Loucy (cell line): ENCODE data around the gene SMS.

Experiments
- H2AFZ ChIP-seq: fragments of 200-600 bp; sonication (generic); 2 replicates; pipeline ENCODE4 v1.6.0; 2016; ENCODE audit warnings: antibody characterized with exemption, mild to moderate bottlenecking, low read length, moderate library complexity
- H3F3A ChIP-seq: fragments of 200-600 bp; 2 replicates; pipeline ENCODE4 v1.6.0; 2016; ENCODE audit warnings: antibody characterized with exemption, low read depth, mild to moderate bottlenecking
- H3K27me3 ChIP-seq: fragments of 200-600 bp; sonication (generic); 2 replicates; pipeline ENCODE4 v1.6.1; 2014; ENCODE audit warnings: low read length, mild to moderate bottlenecking; ENCODE audit not compliant: insufficient read depth, poor library complexity, severe bottlenecking
- H3K36me3 ChIP-seq: fragments of 200-600 bp; sonication (generic); 2 replicates; pipeline ENCODE4 v1.6.1; 2016; ENCODE audit warnings: low read length; ENCODE audit not compliant: insufficient read depth
- H3K4me1 ChIP-seq: fragments of 200-600 bp; sonication (generic); 2 replicates; pipeline ENCODE4 v1.5.1; 2014; ENCODE audit warnings: low read length, mild to moderate bottlenecking; ENCODE audit not compliant: insufficient read depth, poor library complexity, severe bottlenecking
- H3K4me2 ChIP-seq: fragments of 200-600 bp; sonication (generic); 2 replicates; pipeline ENCODE4 v1.6.0; 2014; ENCODE audit warnings: antibody characterized with exemption, low read length, low read depth, mild to moderate bottlenecking; ENCODE audit not compliant: poor library complexity, severe bottlenecking
- H3K4me3 ChIP-seq: fragments of 200-600 bp; sonication (generic); 2 replicates; pipeline ENCODE4 v1.5.1; 2014; ENCODE audit warnings: low read length, mild to moderate bottlenecking, mixed read lengths; ENCODE audit not compliant: poor library complexity, severe bottlenecking
- H3K79me2 ChIP-seq: fragments of 200-600 bp; sonication (generic); 2 replicates; pipeline ENCODE4 v1.6.1; 2014; ENCODE audit warnings: low read length; ENCODE audit not compliant: insufficient read depth
- H3K9ac ChIP-seq: fragments of 200-600 bp; sonication (generic); 2 replicates; pipeline ENCODE4 v1.6.0; 2014; ENCODE audit warnings: mild to moderate bottlenecking, low read depth, low read length, moderate library complexity; ENCODE audit not compliant: poor library complexity, severe bottlenecking
- H3K9me2 ChIP-seq: fragments of 200-600 bp; sonication (generic); replicated peaks from 2 replicates; pipeline ENCODE4 v1.6.1; 2016; ENCODE audit warnings: low read depth, low read length, mixed read lengths
- H3K9me3 ChIP-seq: fragments of 200-600 bp; sonication (generic); 2 replicates; pipeline ENCODE4 v1.6.1; 2014; ENCODE audit warnings: mild to moderate bottlenecking, antibody characterized with exemption, low read length, low read depth; ENCODE audit not compliant: insufficient read depth
- H4K20me1 ChIP-seq: fragments of 200-600 bp; sonication (generic); 2 replicates; pipeline ENCODE4 v1.6.0; 2014; ENCODE audit warnings: antibody characterized with exemption, low read length, mild to moderate bottlenecking; ENCODE audit not compliant: insufficient read depth, poor library complexity, severe bottlenecking
- CTCF ChIP-seq: fragments of 200-600 bp; sonication (generic); conservative IDR thresholded peaks from 2 replicates; pipeline ENCODE4 v1.5.1; 2014; ENCODE audit warnings: mild to moderate bottlenecking, antibody characterized with exemption, low read length
- EZH2phosphoT487 ChIP-seq: fragments of 200-600 bp; IDR thresholded peaks from 2 replicates; pipeline ENCODE4 v1.6.1; 2018; ENCODE audit warnings: antibody characterized with exemption, mild to moderate bottlenecking, moderate library complexity, borderline replicate concordance

Gene SMS

GRCh38 chrX:21986596-21986995 lies 46.1 kb downstream of the SMS start:
- H3K9me3 ChIP-seq: no peaks in the 10 kb centered on the region
- TF ChIP-seq CTCF (no peak), EZH2phosphoT487 (no peak)
- no peaks in the 10 kb centered on the region for H3K4me1 ChIP-seq
- H3F3A ChIP-seq: no peaks in the 10 kb centered on the region
- no peaks in the 10 kb centered on the region for H3K27me3 ChIP-seq
- no peak overlapping the region for H3K9ac ChIP-seq
- no peak overlapping the region for H3K4me3 ChIP-seq
- no peaks in the 10 kb centered on the region for H4K20me1 ChIP-seq
- H3K9me2 ChIP-seq: no peaks in the 10 kb centered on the region
- peaks cover 32% of the 10 kb centered on the region; the same call in 1 of the 2 replicates for H3K36me3 ChIP-seq
- H3K79me2 ChIP-seq: no peaks in the 10 kb centered on the region
- no peak overlapping the region for H2AFZ ChIP-seq
- H3K4me2 ChIP-seq: no peak overlapping the region

GRCh38 chrX:21989384-21989783 lies 48.9 kb downstream of the SMS start:
- Histone ChIP-seq H3K9me3 (no peaks in the 10 kb centered on the region), H3F3A (no peaks in the 10 kb centered on the region), H2AFZ (no peak overlapping the region), H3K9ac (no peak overlapping the region), H3K27me3 (no peaks in the 10 kb centered on the region), H3K4me3 (no peak overlapping the region), H4K20me1 (no peaks in the 10 kb centered on the region), H3K4me1 (no peaks in the 10 kb centered on the region), H3K9me2 (no peaks in the 10 kb centered on the region), H3K4me2 (no peak overlapping the region), H3K79me2 (no peaks in the 10 kb centered on the region), H3K36me3 (peaks cover 35% of the 10 kb centered on the region; the same call in 1 of the 2 replicates)
- TF ChIP-seq EZH2phosphoT487: no peak
- no peak for TF ChIP-seq CTCF

DNA sequence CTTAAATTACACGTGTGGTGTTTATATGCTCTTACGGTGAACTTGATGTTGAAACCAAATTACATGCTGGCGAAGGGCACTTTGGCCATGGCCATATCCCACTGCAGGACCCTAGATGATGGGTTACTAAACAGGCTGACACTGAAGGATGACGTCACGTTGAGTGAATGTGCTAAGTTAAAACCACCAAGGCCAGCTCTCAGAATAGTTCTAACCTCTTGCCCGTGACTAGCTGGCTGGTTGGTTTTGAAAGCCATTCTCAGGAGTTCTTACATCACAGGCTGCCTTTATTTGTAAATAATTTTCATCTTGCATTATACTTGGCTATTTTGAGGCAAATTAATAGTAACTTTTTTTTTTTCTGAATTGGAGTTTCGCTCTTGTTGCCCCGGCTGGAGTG lies 50.3 kb downstream of the SMS start:
- no peaks in the 10 kb centered on the region for H3K9me2 ChIP-seq
- H2AFZ ChIP-seq: no peak overlapping the region
- no peak for TF ChIP-seq EZH2phosphoT487
- TF ChIP-seq CTCF: no peak
- no peak overlapping the region for H3K9ac ChIP-seq
- no peaks in the 10 kb centered on the region for H3K9me3 ChIP-seq
- no peak overlapping the region for H3K4me2 ChIP-seq
- H3K27me3 ChIP-seq: no peaks in the 10 kb centered on the region
- no peaks in the 10 kb centered on the region for H3K4me1 ChIP-seq
- H3K4me3 ChIP-seq: no peak overlapping the region
- H3K36me3 ChIP-seq: peaks cover 24% of the 10 kb centered on the region; the same call in 1 of the 2 replicates
- no peaks in the 10 kb centered on the region for H3F3A ChIP-seq
- H4K20me1 ChIP-seq: no peaks in the 10 kb centered on the region
- H3K79me2 ChIP-seq: no peaks in the 10 kb centered on the region
